Caco-2 (cell line): ENCODE results near the gene IGDCC3. TPM values are rescaled to one million over a fixed set of nuclear protein-coding genes. Genes with fewer than 3 reads are reported as not detected.

Experiments
- BruUV-seq: library from RNA; stranded (reverse); fragments of 400-500 nt; replicated peaks from 2 replicates; lab custom pipeline; 2021; lab: Mats Ljungman, UMichigan
- CTCF ChIA-PET: fragments of 300-600 bp; sonication (Branson Sonifier 250); formaldehyde crosslinking; loops from one replicate; lab custom pipeline; 2022; ENCODE audit warnings: antibody characterized with exemption; lab: Charles Lee
- POLR2A ChIA-PET: fragments of 300-600 bp; sonication (Branson Sonifier 250); formaldehyde crosslinking; loops from one replicate; lab custom pipeline; 2022; ENCODE audit warnings: antibody characterized with exemption; lab: Charles Lee
- DNase-seq, 2 experiments: peaks; one replicate each; pipeline versions ENCODE4 v3.0.0 to v3.0.0-alpha.2; 2020 to 2022
- H3K27me3 ChIP-seq: replicated peaks from 2 replicates; pipeline ENCODE4 v1.6.0; 2011; ENCODE audit warnings: low read length; ENCODE audit not compliant: control insufficient read depth, insufficient read depth
- H3K36me3 ChIP-seq: 2 replicates; pipeline ENCODE4 v1.5.1; 2011; ENCODE audit warnings: low read length; ENCODE audit not compliant: control insufficient read depth, insufficient read depth
- H3K4me1 ChIP-seq: fragments of 250-450 bp; sonication (Bioruptor Pico); 2 replicates; pipeline ENCODE4 v1.5.1; 2020; ENCODE audit warnings: mild to moderate bottlenecking
- H3K4me3 ChIP-seq: 2 replicates; pipeline ENCODE4 v1.5.1; 2011; ENCODE audit warnings: low read depth, mild to moderate bottlenecking, control low read depth, low read length
- H3K9me3 ChIP-seq: fragments of 250-450 bp; sonication (Bioruptor Pico); 2 replicates; pipeline ENCODE4 v1.5.1; 2020; ENCODE audit warnings: mild to moderate bottlenecking, moderate library complexity
- H3K27ac Mint-ChIP-seq: one replicate; pipeline ENCODE4 v1.8.0; 2022; ENCODE audit warnings: mixed read lengths; ENCODE audit not compliant: unreplicated experiment
- H3K27me3 Mint-ChIP-seq: one replicate; pipeline ENCODE4 v1.8.0; 2022; ENCODE audit warnings: mixed read lengths; ENCODE audit not compliant: insufficient read depth, unreplicated experiment
- H3K36me3 Mint-ChIP-seq: one replicate; pipeline ENCODE4 v1.8.0; 2022; ENCODE audit warnings: mild to moderate bottlenecking, mixed read lengths; ENCODE audit not compliant: insufficient read depth, unreplicated experiment
- H3K4me1 Mint-ChIP-seq: one replicate; pipeline ENCODE4 v1.8.0; 2022; ENCODE audit warnings: low read depth, mixed read lengths; ENCODE audit not compliant: unreplicated experiment
- H3K4me3 Mint-ChIP-seq: one replicate; pipeline ENCODE4 v1.8.0; 2022; ENCODE audit warnings: mild to moderate bottlenecking, moderate library complexity, mixed read lengths; ENCODE audit not compliant: unreplicated experiment
- H3K9me3 Mint-ChIP-seq: one replicate; pipeline ENCODE4 v1.8.0; 2022; ENCODE audit warnings: mixed read lengths; ENCODE audit not compliant: unreplicated experiment
- CTCF ChIP-seq, 2 experiments: fragments of 200-600 bp in 1 of 2; IDR thresholded peaks; 1 replicate in 1 of 2; 2 replicates in 1 of 2; pipeline versions ENCODE4 v1.5.1 to v1.8.0; 2011 to 2022; ENCODE audit warnings: antibody characterized with exemption in 1 of 2, control low read depth in 1 of 2, inconsistent platforms in 1 of 2, low read depth in 1 of 2, low read length in 1 of 2, mild to moderate bottlenecking in 1 of 2, moderate library complexity in 1 of 2; ENCODE audit not compliant: insufficient read depth in 1 of 2, severe bottlenecking in 1 of 2, unreplicated experiment in 1 of 2
- intact Hi-C: fragments of 100-400 bp; cut with micrococcal nuclease; formaldehyde crosslinking; loops from one replicate; pipeline ENCODE4 v1.10.0; 2022; ENCODE audit not compliant: unreplicated experiment
- total RNA-seq: library from RNA; stranded (reverse); gene quantifications from 2 replicates; pipeline ENCODE4 v1.2.3, GENCODE V29; 2022

Gene IGDCC3
- total RNA-seq, 1 experiment from 2014 or later: 51.2 TPM

GRCh38 chr15:65368302-65369211 is 9.2 kb downstream of the IGDCC3 start:
- Histone ChIP-seq H3K4me3 (no peak overlapping the region), H3K9me3 (no peaks in the 10 kb centered on the region), H3K36me3 (no peaks in the 10 kb centered on the region), H3K4me1 (peaks cover 58% of the 10 kb centered on the region), H3K27me3 (no peaks in the 10 kb centered on the region)
- Mint-ChIP-seq H3K4me1 (peaks cover 54% of the 10 kb centered on the region), H3K27me3 (no peaks in the 10 kb centered on the region), H3K36me3 (peaks cover 40% of the 10 kb centered on the region), H3K4me3 (peak overlapping the region; percentile 58), H3K9me3 (no peaks in the 10 kb centered on the region), H3K27ac (peak overlapping the region; percentile 93)
- ChIA-PET POLR2A (interaction anchor here (0.6 to 2.6 kb wide), 4 partner anchors 10 to 147 kb away, joined by 3 to 9 read pairs (median 4); partner anchors contain the start of gene RNU5B-1), CTCF (interaction anchor here (0.6 to 1.6 kb wide), 4 partner anchors 10 to 1092 kb away, joined by 3 to 7 read pairs (median 4); no protein-coding TSS in a partner anchor)
- BruUV-seq: no TSS peak
- TF ChIP-seq CTCF (IDR thresholded peaks at IDR 0.05; ENCODE audit: insufficient read depth in 1 of 2, low read depth in 1 of 2, low read length in 1 of 2, severe bottlenecking in 1 of 2, unreplicated experiment in 1 of 2): no peak
- intact Hi-C loops: no loop called here
- DNase-seq: peak in 1 of 2 experiments; percentile 26

GRCh38 chr15:65366122-65366892 is 11.5 kb downstream of the IGDCC3 start:
- POLR2A ChIA-PET: interaction anchor here (1.0 to 1.1 kb wide), 2 partner anchors 8 to 12 kb away, joined by 4 to 6 read pairs; no protein-coding TSS in a partner anchor

More at GRCh38 chr15:65366122-65366892, 11.5 kb downstream of the IGDCC3 start:
- no peak for DNase-seq
- H3K27me3 ChIP-seq: no peaks in the 10 kb centered on the region
- H3K4me3 Mint-ChIP-seq: peak overlapping the region; percentile 23
- no TSS peak for BruUV-seq
- H3K27ac Mint-ChIP-seq: peak overlapping the region; percentile 93
- H3K36me3 Mint-ChIP-seq: peaks cover 43% of the 10 kb centered on the region
- intact Hi-C loops: no loop called here
- H3K9me3 Mint-ChIP-seq: no peaks in the 10 kb centered on the region
- TF ChIP-seq CTCF (IDR thresholded peaks at IDR 0.05; ENCODE audit: insufficient read depth in 1 of 2, low read depth in 1 of 2, low read length in 1 of 2, severe bottlenecking in 1 of 2, unreplicated experiment in 1 of 2): no peak
- no peaks in the 10 kb centered on the region for H3K9me3 ChIP-seq
- peaks cover 58% of the 10 kb centered on the region for H3K4me1 ChIP-seq
- no peaks in the 10 kb centered on the region for H3K27me3 Mint-ChIP-seq
- CTCF ChIA-PET: interaction anchor here (0.6 kb wide), 2 partner anchors 13 to 555 kb away, joined by 3 to 6 read pairs; no protein-coding TSS in a partner anchor
- H3K4me3 ChIP-seq: no peak overlapping the region
- H3K36me3 ChIP-seq: no peaks in the 10 kb centered on the region
- peaks cover 54% of the 10 kb centered on the region for H3K4me1 Mint-ChIP-seq
